Gastrocnemius medialis (tissue), 4 donors: ENCODE measurements around the gene DYNLL1. TPM values are rescaled to one million over a fixed set of nuclear protein-coding genes. Genes with fewer than 3 reads are reported as not detected.

Experiments used
- ATAC-seq, 2 donors: fragments of 150-250 bp; one replicate each; pipeline ENCODE4 v1.9.1; 2016
- DNase-seq, 2 donors: peaks; one replicate each; pipeline ENCODE4 v3.0.0-alpha.2; 2019
- H3K27ac ChIP-seq, 4 donors: fragments of 200-600 bp; sonication (generic); 1 replicate in 1 of 4; 2 replicates in 3 of 4; pipeline ENCODE4 v1.5.1; 2016 to 2018; ENCODE audit warnings: mild to moderate bottlenecking in 2 of 4, moderate library complexity in 1 of 4
- H3K27me3 ChIP-seq, 3 donors: fragments of 200-600 bp; sonication (generic) in 2 of 3; 1 replicate in 1 of 3; 2 replicates in 2 of 3; pipeline versions ENCODE4 v1.5.1 to v1.6.0; 2016 to 2019; ENCODE audit warnings: mild to moderate bottlenecking in 1 of 3, moderate library complexity in 1 of 3
- H3K36me3 ChIP-seq, 2 donors: fragments of 200-600 bp; sonication (generic) in 1 of 2; one replicate each; pipeline ENCODE4 v1.5.1; 2017 to 2018
- H3K4me1 ChIP-seq, 2 donors: fragments of 200-600 bp; sonication (generic) in 1 of 2; one replicate each; pipeline ENCODE4 v1.5.1; 2016 to 2017; ENCODE audit warnings: mild to moderate bottlenecking in 2 of 2
- H3K4me3 ChIP-seq, 4 donors: fragments of 200-600 bp; sonication (generic) in 3 of 4; 1 replicate in 1 of 4; 2 replicates in 3 of 4; pipeline ENCODE4 v1.5.1; 2016 to 2019; ENCODE audit warnings: mild to moderate bottlenecking in 2 of 4
- H3K9me3 ChIP-seq, 3 donors: fragments of 200-600 bp; sonication (generic) in 2 of 3; 1 replicate in 1 of 3; 2 replicates in 2 of 3; pipeline ENCODE4 v1.5.1; 2016 to 2019
- CTCF ChIP-seq, 5 experiments: fragments of 450-650 bp in 3 of 5; fragments of 200-600 bp in 2 of 5; sonication (generic) in 2 of 5; IDR thresholded peaks in 4 of 5; conservative IDR thresholded peaks in 1 of 5; 1 replicate in 4 of 5; 2 replicates in 1 of 5; pipeline ENCODE4 v1.5.1; 2016 to 2019; ENCODE audit warnings: antibody characterized with exemption in 5 of 5, mild to moderate bottlenecking in 3 of 5, moderate library complexity in 3 of 5
- POLR2A ChIP-seq, 2 donors: fragments of 450-650 bp; IDR thresholded peaks; one replicate each; pipeline ENCODE4 v1.6.1; 2017; ENCODE audit warnings: antibody characterized with exemption in 2 of 2, mild to moderate bottlenecking in 2 of 2, moderate library complexity in 2 of 2
- in situ Hi-C, 4 donors: fragments of 200-750 bp; cut with MboI; loops; one replicate each; pipeline versions ENCODE4 v1.15.0 to v1.8.0; 2017; ENCODE audit warnings: low sequenced_read_pairs in 4 of 4
- intact Hi-C: fragments of 100-400 bp; cut with DNase I; formaldehyde crosslinking; loops from one replicate; pipeline ENCODE4 v1.15.1; 2023; ENCODE audit warnings: low total_unique reads
- total RNA-seq, 4 donors: library from RNA; depleted of rRNA; stranded (reverse); fragments of >200 nt; gene quantifications; one replicate each; pipeline versions ENCODE4 v1.1.0 to v1.2.3, GENCODE V29; 2016

DYNLL1 gene
- total RNA-seq, 4 donors from 2014 or later: 16.7 to 45.0 (median 32.6) TPM

DNA sequence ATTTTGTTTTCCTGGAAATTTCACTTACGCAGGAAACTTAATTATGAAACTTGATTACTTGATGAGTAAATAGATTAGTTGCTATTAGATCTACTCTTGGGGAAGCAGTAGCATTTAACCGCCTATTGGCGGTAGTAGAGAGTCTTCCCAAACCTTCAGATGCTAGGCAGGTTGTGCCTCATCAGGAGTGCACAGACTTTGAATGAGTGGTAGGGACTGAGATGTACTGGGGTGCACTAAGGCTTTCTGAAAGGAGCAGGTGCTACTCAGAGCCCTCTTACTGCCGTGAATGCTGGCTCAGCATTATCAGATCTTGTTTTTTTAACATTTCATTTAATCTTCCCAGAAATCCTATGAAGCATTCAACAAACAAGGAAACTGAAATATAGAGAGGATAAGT lies 41.9 kb upstream of the DYNLL1 start:
- no peak overlapping the region for H3K27ac ChIP-seq
- intact Hi-C loops: no loop called here
- DNase-seq: no peak
- TF ChIP-seq POLR2A (IDR thresholded peaks at IDR 0.05) (no peak), CTCF (IDR thresholded peaks at IDR 0.05 in 4 of 5, conservative IDR thresholded peaks at IDR 0.05 in 1 of 5) (peak in 4 of 5 experiments; percentile 3 to 54 (median 27))
- H3K4me1 ChIP-seq: no peaks in the 10 kb centered on the region
- H3K27me3 ChIP-seq: no peaks in the 10 kb centered on the region
- in situ Hi-C loops: no loop called here
- ATAC-seq: peak in 1 of 2 donors; percentile 27
- no peak overlapping the region for H3K4me3 ChIP-seq
- H3K9me3 ChIP-seq: no peaks in the 10 kb centered on the region
- peaks cover 0 to 72% of the 10 kb centered on the region in 2 donors for H3K36me3 ChIP-seq

DNA sequence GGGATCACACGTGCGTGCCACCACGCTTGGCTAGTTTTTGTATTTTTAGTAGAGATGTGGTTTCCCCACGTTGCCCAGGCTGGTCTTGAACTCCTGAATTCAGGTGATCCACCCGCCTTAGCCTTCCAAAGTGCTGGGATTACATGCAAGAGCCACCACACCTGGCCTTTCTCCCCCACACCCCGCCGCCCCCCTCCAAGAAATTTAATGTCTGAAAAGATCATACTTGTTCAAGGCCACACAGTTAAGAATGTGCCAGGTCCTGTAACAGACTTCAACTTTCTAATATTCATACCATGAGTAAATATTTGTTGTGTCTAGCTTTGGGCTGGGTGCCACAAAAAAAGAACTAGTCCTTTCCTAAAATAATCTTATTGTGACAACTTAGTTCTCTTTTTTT lies 40.6 kb upstream of the DYNLL1 start:
- H3K4me3 ChIP-seq: no peak overlapping the region
- H3K4me1 ChIP-seq: no peaks in the 10 kb centered on the region
- no peak for TF ChIP-seq CTCF (IDR thresholded peaks at IDR 0.05 in 4 of 5, conservative IDR thresholded peaks at IDR 0.05 in 1 of 5)
- no peak for TF ChIP-seq POLR2A (IDR thresholded peaks at IDR 0.05)
- no peaks in the 10 kb centered on the region for H3K27me3 ChIP-seq
- no peak for DNase-seq
- H3K9me3 ChIP-seq: no peaks in the 10 kb centered on the region
- no peak for ATAC-seq
- in situ Hi-C loops: no loop called here
- intact Hi-C loops: no loop called here
- no peak overlapping the region for H3K27ac ChIP-seq
- H3K36me3 ChIP-seq: peaks cover 0 to 70% of the 10 kb centered on the region in 2 donors

GRCh38 chr12:120457133-120457532 lies 38.8 kb upstream of the DYNLL1 start:
- no peak for ATAC-seq

GRCh38 chr12:120460157-120460556 lies 35.8 kb upstream of the DYNLL1 start:
- in situ Hi-C loops: no loop called here

More at GRCh38 chr12:120457133-120457532, 38.8 kb upstream of the DYNLL1 start:
- DNase-seq: no peak
- in situ Hi-C loops: no loop called here
- H3K9me3 ChIP-seq: no peaks in the 10 kb centered on the region
- no peak for TF ChIP-seq CTCF (IDR thresholded peaks at IDR 0.05 in 4 of 5, conservative IDR thresholded peaks at IDR 0.05 in 1 of 5)
- intact Hi-C loops: no loop called here
- H3K27ac ChIP-seq: no peak overlapping the region
- no peaks in the 10 kb centered on the region for H3K4me1 ChIP-seq
- no peaks in the 10 kb centered on the region for H3K27me3 ChIP-seq
- H3K36me3 ChIP-seq: peaks cover 0 to 83% of the 10 kb centered on the region in 2 donors
- H3K4me3 ChIP-seq: no peak overlapping the region

More at GRCh38 chr12:120460157-120460556, 35.8 kb upstream of the DYNLL1 start:
- ATAC-seq (no peak), DNase-seq (no peak)
- intact Hi-C loops: no loop called here
- H3K4me1 ChIP-seq: no peaks in the 10 kb centered on the region
- H3K27me3 ChIP-seq: no peaks in the 10 kb centered on the region
- no peak overlapping the region for H3K27ac ChIP-seq
- peaks cover 0 to 96% of the 10 kb centered on the region in 2 donors for H3K36me3 ChIP-seq
- TF ChIP-seq POLR2A (IDR thresholded peaks at IDR 0.05) (no peak), CTCF (IDR thresholded peaks at IDR 0.05 in 4 of 5, conservative IDR thresholded peaks at IDR 0.05 in 1 of 5) (no peak)
- H3K4me3 ChIP-seq: no peak overlapping the region
- no peaks in the 10 kb centered on the region for H3K9me3 ChIP-seq
